ENCODE data around the gene ATP6AP2.

Gene ATP6AP2

GRCh38 chrX:40580537-40581335 lies at the start of gene ATP6AP2:
Gene ATP6AP2, plus strand, starts transcription at chrX:40580970. Its CDS starts 96 bp downstream, at chrX:40581066.
- Histone ChIP-seq H3K27me3 (ENCODE audit: control insufficient read depth, insufficient read depth, low read length) (no peaks in the 10 kb centered on the region), H3K4me1 (ENCODE audit: control insufficient read depth, insufficient read depth, low read length) (no peaks in the 10 kb centered on the region), H3K9ac (ENCODE audit: low read length) (peak within 1 kb of the TSS; percentile 68), H3K9me3 (ENCODE audit: control insufficient read depth, low read length) (no peaks in the 10 kb centered on the region), H3K36me3 (ENCODE audit: control insufficient read depth, insufficient read depth, low read length) (no peaks in the 10 kb centered on the region), H3K4me3 (ENCODE audit: low read length) (peak within 1 kb of the TSS; percentile 46)

- Histone ChIP-seq H3K4me1 (ENCODE audit: control insufficient read depth, insufficient read depth, low read length) (no peaks in the 10 kb centered on the region), H3K36me3 (ENCODE audit: control insufficient read depth, insufficient read depth, low read length) (no peaks in the 10 kb centered on the region), H3K9me3 (ENCODE audit: control insufficient read depth, low read length) (no peaks in the 10 kb centered on the region), H3K27me3 (ENCODE audit: control insufficient read depth, insufficient read depth, low read length) (no peaks in the 10 kb centered on the region), H3K9ac (ENCODE audit: low read length) (no peak overlapping the region), H3K4me3 (ENCODE audit: low read length) (no peak overlapping the region)
Observed at GRCh38 chrX:40531056-40531826, 49.5 kb upstream of the ATP6AP2 start.

- Histone ChIP-seq H3K4me3 (ENCODE audit: low read length) (no peak overlapping the region), H3K9ac (ENCODE audit: low read length) (no peak overlapping the region), H3K9me3 (ENCODE audit: control insufficient read depth, low read length) (no peaks in the 10 kb centered on the region), H3K4me1 (ENCODE audit: control insufficient read depth, insufficient read depth, low read length) (no peaks in the 10 kb centered on the region), H3K27me3 (ENCODE audit: control insufficient read depth, insufficient read depth, low read length) (no peaks in the 10 kb centered on the region), H3K36me3 (ENCODE audit: control insufficient read depth, insufficient read depth, low read length) (no peaks in the 10 kb centered on the region)
Observed at GRCh38 chrX:40537310-40537709, 43.5 kb upstream of the ATP6AP2 start.

GRCh38 chrX:40538406-40538805 lies 42.4 kb upstream of the ATP6AP2 start:
- Histone ChIP-seq H3K4me1 (ENCODE audit: control insufficient read depth, insufficient read depth, low read length) (no peaks in the 10 kb centered on the region), H3K36me3 (ENCODE audit: control insufficient read depth, insufficient read depth, low read length) (no peaks in the 10 kb centered on the region), H3K9me3 (ENCODE audit: control insufficient read depth, low read length) (no peaks in the 10 kb centered on the region), H3K9ac (ENCODE audit: low read length) (no peak overlapping the region), H3K4me3 (ENCODE audit: low read length) (no peak overlapping the region), H3K27me3 (ENCODE audit: control insufficient read depth, insufficient read depth, low read length) (no peaks in the 10 kb centered on the region)

GRCh38 chrX:40539214-40540142 lies 41.3 kb upstream of the ATP6AP2 start:
- no peaks in the 10 kb centered on the region for H3K27me3 ChIP-seq (ENCODE audit: control insufficient read depth, insufficient read depth, low read length)
- H3K9ac ChIP-seq (ENCODE audit: low read length): no peak overlapping the region
- H3K4me1 ChIP-seq (ENCODE audit: control insufficient read depth, insufficient read depth, low read length): peaks cover 4% of the 10 kb centered on the region
- no peaks in the 10 kb centered on the region for H3K9me3 ChIP-seq (ENCODE audit: control insufficient read depth, low read length)
- H3K4me3 ChIP-seq (ENCODE audit: low read length): no peak overlapping the region
- no peaks in the 10 kb centered on the region for H3K36me3 ChIP-seq (ENCODE audit: control insufficient read depth, insufficient read depth, low read length)

GRCh38 chrX:40542208-40542607 lies 38.6 kb upstream of the ATP6AP2 start:
- no peaks in the 10 kb centered on the region for H3K9me3 ChIP-seq (ENCODE audit: control insufficient read depth, low read length)
- no peak overlapping the region for H3K4me3 ChIP-seq (ENCODE audit: low read length)
- H3K4me1 ChIP-seq (ENCODE audit: control insufficient read depth, insufficient read depth, low read length): peaks cover 7% of the 10 kb centered on the region
- no peaks in the 10 kb centered on the region for H3K27me3 ChIP-seq (ENCODE audit: control insufficient read depth, insufficient read depth, low read length)
- H3K9ac ChIP-seq (ENCODE audit: low read length): no peak overlapping the region
- H3K36me3 ChIP-seq (ENCODE audit: control insufficient read depth, insufficient read depth, low read length): no peaks in the 10 kb centered on the region

GRCh38 chrX:40542972-40543371 lies 37.8 kb upstream of the ATP6AP2 start:
- Histone ChIP-seq H3K27me3 (ENCODE audit: control insufficient read depth, insufficient read depth, low read length) (no peaks in the 10 kb centered on the region), H3K9me3 (ENCODE audit: control insufficient read depth, low read length) (no peaks in the 10 kb centered on the region), H3K4me1 (ENCODE audit: control insufficient read depth, insufficient read depth, low read length) (peaks cover 7% of the 10 kb centered on the region), H3K36me3 (ENCODE audit: control insufficient read depth, insufficient read depth, low read length) (no peaks in the 10 kb centered on the region), H3K4me3 (ENCODE audit: low read length) (no peak overlapping the region), H3K9ac (ENCODE audit: low read length) (no peak overlapping the region)

- Histone ChIP-seq H3K9ac (ENCODE audit: low read length) (no peak overlapping the region), H3K9me3 (ENCODE audit: control insufficient read depth, low read length) (no peaks in the 10 kb centered on the region), H3K4me1 (ENCODE audit: control insufficient read depth, insufficient read depth, low read length) (peaks cover 7% of the 10 kb centered on the region), H3K36me3 (ENCODE audit: control insufficient read depth, insufficient read depth, low read length) (no peaks in the 10 kb centered on the region), H3K4me3 (ENCODE audit: low read length) (no peak overlapping the region), H3K27me3 (ENCODE audit: control insufficient read depth, insufficient read depth, low read length) (no peaks in the 10 kb centered on the region)
Observed at GRCh38 chrX:40543661-40544328, 37.0 kb upstream of the ATP6AP2 start.

- Histone ChIP-seq H3K4me3 (ENCODE audit: low read length) (no peak overlapping the region), H3K9ac (ENCODE audit: low read length) (no peak overlapping the region), H3K27me3 (ENCODE audit: control insufficient read depth, insufficient read depth, low read length) (no peaks in the 10 kb centered on the region)
Observed at GRCh38 chrX:40544343-40545266, 36.2 kb upstream of the ATP6AP2 start.

GRCh38 chrX:40546870-40547269 lies 33.9 kb upstream of the ATP6AP2 start:
- no peaks in the 10 kb centered on the region for H3K27me3 ChIP-seq (ENCODE audit: control insufficient read depth, insufficient read depth, low read length)
- H3K4me1 ChIP-seq (ENCODE audit: control insufficient read depth, insufficient read depth, low read length): peaks cover 7% of the 10 kb centered on the region
- H3K36me3 ChIP-seq (ENCODE audit: control insufficient read depth, insufficient read depth, low read length): no peaks in the 10 kb centered on the region
- no peak overlapping the region for H3K4me3 ChIP-seq (ENCODE audit: low read length)
- no peaks in the 10 kb centered on the region for H3K9me3 ChIP-seq (ENCODE audit: control insufficient read depth, low read length)
- no peak overlapping the region for H3K9ac ChIP-seq (ENCODE audit: low read length)

More at GRCh38 chrX:40544343-40545266, 36.2 kb upstream of the ATP6AP2 start:
- no peaks in the 10 kb centered on the region for H3K9me3 ChIP-seq (ENCODE audit: control insufficient read depth, low read length)
- no peaks in the 10 kb centered on the region for H3K36me3 ChIP-seq (ENCODE audit: control insufficient read depth, insufficient read depth, low read length)
- peaks cover 7% of the 10 kb centered on the region for H3K4me1 ChIP-seq (ENCODE audit: control insufficient read depth, insufficient read depth, low read length)
